DOHH2 (cell line): ENCODE measurements around the gene AKAP13.

ENCODE experiments used
- H3F3A ChIP-seq: fragments of 200-600 bp; sonication (generic), shearing (Covaris generic); 2 replicates; pipeline ENCODE4 v1.6.0; 2016; ENCODE audit warnings: antibody characterized with exemption, mild to moderate bottlenecking; ENCODE audit not compliant: control insufficient read depth, insufficient read depth
- H3K27ac ChIP-seq: fragments of 200-600 bp; sonication (generic); 2 replicates; pipeline ENCODE4 v1.5.1; 2014; ENCODE audit warnings: low read depth, mild to moderate bottlenecking, low read length, moderate library complexity
- H3K27me3 ChIP-seq: fragments of 200-600 bp; sonication (generic); 2 replicates; pipeline ENCODE4 v1.6.1; 2014; ENCODE audit warnings: mild to moderate bottlenecking, low read length, mixed read lengths; ENCODE audit not compliant: control insufficient read depth
- H3K36me3 ChIP-seq: fragments of 200-600 bp; sonication (generic); 2 replicates; pipeline ENCODE4 v1.6.1; 2014; ENCODE audit warnings: mild to moderate bottlenecking, low read length, moderate library complexity, mixed read lengths; ENCODE audit not compliant: control insufficient read depth
- H3K4me1 ChIP-seq: fragments of 200-600 bp; sonication (generic); 2 replicates; pipeline ENCODE4 v1.6.1; 2014; ENCODE audit warnings: mild to moderate bottlenecking, low read length, mixed read lengths; ENCODE audit not compliant: control insufficient read depth
- H3K4me2 ChIP-seq: fragments of 200-600 bp; sonication (generic); 2 replicates; pipeline ENCODE4 v1.6.0; 2014; ENCODE audit warnings: mild to moderate bottlenecking, low read length, moderate library complexity
- H3K4me3 ChIP-seq: fragments of 200-600 bp; sonication (generic); 2 replicates; pipeline ENCODE4 v1.5.1; 2014; ENCODE audit warnings: mild to moderate bottlenecking, low read length, mixed read lengths
- H3K79me2 ChIP-seq: fragments of 200-600 bp; sonication (generic); 2 replicates; pipeline ENCODE4 v1.6.1; 2014; ENCODE audit warnings: mild to moderate bottlenecking, low read length, mixed read lengths; ENCODE audit not compliant: control insufficient read depth
- H3K9me2 ChIP-seq: fragments of 200-600 bp; sonication (generic); replicated peaks from 2 replicates; pipeline ENCODE4 v1.6.1; 2014; ENCODE audit warnings: mild to moderate bottlenecking, low read length, mixed read lengths; ENCODE audit not compliant: control insufficient read depth
- H3K9me3 ChIP-seq: fragments of 200-600 bp; sonication (generic); 2 replicates; pipeline ENCODE4 v1.6.1; 2014; ENCODE audit warnings: antibody characterized with exemption, low read length, mixed read lengths; ENCODE audit not compliant: control insufficient read depth, insufficient read depth
- H4K20me1 ChIP-seq: fragments of 200-600 bp; sonication (generic); 2 replicates; pipeline ENCODE4 v1.6.0; 2014; ENCODE audit warnings: low read depth, mild to moderate bottlenecking, antibody characterized with exemption, low read length, moderate library complexity; ENCODE audit not compliant: control insufficient read depth, insufficient read depth
- EZH2phosphoT487 ChIP-seq: fragments of 200-600 bp; sonication (generic); IDR thresholded peaks from 2 replicates; pipeline ENCODE4 v1.6.1; 2017; ENCODE audit warnings: borderline replicate concordance, mild to moderate bottlenecking, antibody characterized with exemption, low read length, moderate library complexity, mixed read lengths
- TF ChIP-seq, protein P1 (sequence below): fragments of 200-600 bp; sonication (generic); IDR thresholded peaks from one replicate; pipeline ENCODE4 v1.5.1; 2014; ENCODE audit warnings: antibody characterized with exemption, mild to moderate bottlenecking, low read depth, low read length; ENCODE audit not compliant: poor library complexity, severe bottlenecking

Gene AKAP13

DNA sequence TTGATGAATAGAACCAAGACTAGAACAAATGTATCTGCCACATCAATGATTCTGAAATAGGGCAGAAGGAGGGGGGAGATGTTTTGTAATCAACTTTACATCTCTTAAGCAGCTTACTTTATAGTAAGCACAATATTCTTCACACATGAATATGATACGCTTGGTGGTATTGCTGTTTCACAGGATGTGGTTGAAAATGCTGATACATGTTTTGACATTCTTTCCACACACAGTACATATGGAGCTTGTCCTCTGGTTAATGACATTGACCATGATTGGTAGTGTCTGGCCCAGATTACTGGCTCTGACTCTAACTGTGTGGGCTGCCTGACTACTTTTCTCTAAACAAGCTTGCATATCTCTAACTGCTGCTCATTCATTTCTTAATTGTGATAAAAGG is 245.5 kb downstream of the AKAP13 start:
- Histone ChIP-seq H3K9me3 (no peaks in the 10 kb centered on the region), H3K4me2 (no peak overlapping the region), H3K36me3 (peaks cover 39% of the 10 kb centered on the region), H3K27me3 (no peaks in the 10 kb centered on the region), H3K4me3 (no peak overlapping the region), H3K4me1 (peaks cover 21% of the 10 kb centered on the region), H3K79me2 (peaks cover 7% of the 10 kb centered on the region; the same call in 1 of the 2 replicates), H3K9me2 (no peaks in the 10 kb centered on the region), H3F3A (no peaks in the 10 kb centered on the region), H4K20me1 (no peaks in the 10 kb centered on the region), H3K27ac (no peak overlapping the region)
- no peak for TF ChIP-seq EZH2phosphoT487
- TF ChIP-seq, protein P1, sequence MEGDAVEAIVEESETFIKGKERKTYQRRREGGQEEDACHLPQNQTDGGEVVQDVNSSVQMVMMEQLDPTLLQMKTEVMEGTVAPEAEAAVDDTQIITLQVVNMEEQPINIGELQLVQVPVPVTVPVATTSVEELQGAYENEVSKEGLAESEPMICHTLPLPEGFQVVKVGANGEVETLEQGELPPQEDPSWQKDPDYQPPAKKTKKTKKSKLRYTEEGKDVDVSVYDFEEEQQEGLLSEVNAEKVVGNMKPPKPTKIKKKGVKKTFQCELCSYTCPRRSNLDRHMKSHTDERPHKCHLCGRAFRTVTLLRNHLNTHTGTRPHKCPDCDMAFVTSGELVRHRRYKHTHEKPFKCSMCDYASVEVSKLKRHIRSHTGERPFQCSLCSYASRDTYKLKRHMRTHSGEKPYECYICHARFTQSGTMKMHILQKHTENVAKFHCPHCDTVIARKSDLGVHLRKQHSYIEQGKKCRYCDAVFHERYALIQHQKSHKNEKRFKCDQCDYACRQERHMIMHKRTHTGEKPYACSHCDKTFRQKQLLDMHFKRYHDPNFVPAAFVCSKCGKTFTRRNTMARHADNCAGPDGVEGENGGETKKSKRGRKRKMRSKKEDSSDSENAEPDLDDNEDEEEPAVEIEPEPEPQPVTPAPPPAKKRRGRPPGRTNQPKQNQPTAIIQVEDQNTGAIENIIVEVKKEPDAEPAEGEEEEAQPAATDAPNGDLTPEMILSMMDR: no peak

DNA sequence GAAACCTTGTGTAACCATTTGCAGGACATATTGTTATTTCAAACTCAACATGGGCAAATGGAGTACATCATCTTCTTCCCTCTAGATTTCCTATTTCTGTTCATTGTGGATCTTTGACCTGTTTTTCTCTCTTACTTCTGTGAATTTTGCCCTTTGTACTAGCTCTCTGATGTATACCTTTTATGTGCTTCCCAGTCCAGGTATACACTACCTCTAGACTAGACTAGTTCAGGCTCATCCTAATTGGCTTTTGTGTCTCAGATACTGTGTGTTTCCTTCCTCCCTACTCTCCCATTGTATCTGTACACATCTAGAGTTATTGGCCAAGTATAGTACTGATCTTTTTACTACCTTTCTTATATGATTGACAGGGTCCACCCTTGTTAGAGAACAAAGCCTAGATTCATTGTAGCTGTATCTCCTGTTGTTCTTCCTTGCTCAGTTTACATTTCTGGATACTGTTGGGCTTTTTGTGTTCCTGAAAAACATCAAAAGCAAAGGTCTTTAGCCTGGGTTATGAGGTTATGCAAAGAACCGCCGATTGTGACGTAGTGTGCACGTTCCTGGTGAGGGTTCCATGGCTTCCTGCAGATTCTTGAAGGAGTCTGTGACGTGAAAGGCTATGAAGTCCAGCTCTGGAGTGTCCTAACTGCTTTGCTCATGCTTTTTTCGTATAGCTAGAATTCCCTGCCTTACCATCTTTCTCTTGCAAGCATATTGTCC is 247.0 kb downstream of the AKAP13 start:
- no peaks in the 10 kb centered on the region for H4K20me1 ChIP-seq
- no peak for TF ChIP-seq EZH2phosphoT487
- TF ChIP-seq, protein P1: no peak
- H3K4me2 ChIP-seq: no peak overlapping the region
- no peaks in the 10 kb centered on the region for H3K27me3 ChIP-seq
- peaks cover 38% of the 10 kb centered on the region for H3K36me3 ChIP-seq
- no peak overlapping the region for H3K27ac ChIP-seq
- peaks cover 21% of the 10 kb centered on the region for H3K4me1 ChIP-seq
- no peak overlapping the region for H3K4me3 ChIP-seq
- H3F3A ChIP-seq: no peaks in the 10 kb centered on the region
- H3K79me2 ChIP-seq: 0 out of 2 replicates have a peak, but pooled peaks cover 4% of the 10 kb centered on the region
- H3K9me2 ChIP-seq: no peaks in the 10 kb centered on the region
- no peaks in the 10 kb centered on the region for H3K9me3 ChIP-seq

DNA sequence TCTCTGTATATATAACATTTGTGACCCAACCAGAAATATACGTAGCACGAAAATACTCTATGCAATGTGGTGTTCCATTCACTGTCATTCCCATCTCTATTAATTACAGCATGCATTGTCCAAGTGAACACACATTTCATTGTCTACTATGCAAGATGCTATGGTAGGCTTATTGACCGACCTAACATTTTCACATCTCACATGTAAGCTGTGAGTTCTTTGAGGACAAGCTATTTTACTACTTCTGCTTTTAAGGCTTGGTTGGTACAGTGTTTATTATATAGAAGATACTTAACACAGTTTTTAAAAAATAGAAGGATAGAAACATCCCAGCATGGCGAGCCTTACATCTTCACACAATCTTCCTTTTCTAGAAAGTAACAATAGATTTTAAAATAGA is 249.9 kb downstream of the AKAP13 start:
- Histone ChIP-seq H3K9me3 (no peaks in the 10 kb centered on the region), H3K4me2 (no peak overlapping the region), H4K20me1 (no peaks in the 10 kb centered on the region), H3K27ac (no peak overlapping the region), H3F3A (peaks cover 2% of the 10 kb centered on the region; the same call in 1 of the 2 replicates), H3K9me2 (no peaks in the 10 kb centered on the region), H3K4me1 (peaks cover 7% of the 10 kb centered on the region), H3K79me2 (no peaks in the 10 kb centered on the region), H3K4me3 (no peak overlapping the region), H3K27me3 (no peaks in the 10 kb centered on the region), H3K36me3 (peaks cover 19% of the 10 kb centered on the region)
- TF ChIP-seq EZH2phosphoT487: no peak
- TF ChIP-seq, protein P1: no peak
